Measurements from ENCODE around the gene CARD16.

DNA sequence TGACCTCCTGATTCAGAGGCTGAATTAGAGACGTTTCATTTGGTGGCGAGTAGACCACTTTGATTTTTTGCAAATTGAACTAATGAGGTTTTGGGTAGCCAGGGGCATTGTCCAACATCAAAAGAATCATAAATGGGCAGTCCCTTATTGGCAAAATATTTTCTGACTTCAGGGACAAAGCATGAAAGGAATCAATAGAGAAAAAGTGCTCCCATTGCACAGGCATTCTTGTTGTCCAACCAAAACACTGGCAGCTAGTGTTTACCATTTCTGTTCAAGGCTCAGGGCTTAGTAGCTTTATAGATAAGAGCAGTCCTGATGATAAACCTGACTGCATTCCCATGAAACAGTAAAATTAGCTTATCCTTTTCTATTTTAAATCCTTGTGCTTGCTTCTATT, 6.4 kb upstream of the CARD16 start:
- TF ChIP-seq, protein P1, sequence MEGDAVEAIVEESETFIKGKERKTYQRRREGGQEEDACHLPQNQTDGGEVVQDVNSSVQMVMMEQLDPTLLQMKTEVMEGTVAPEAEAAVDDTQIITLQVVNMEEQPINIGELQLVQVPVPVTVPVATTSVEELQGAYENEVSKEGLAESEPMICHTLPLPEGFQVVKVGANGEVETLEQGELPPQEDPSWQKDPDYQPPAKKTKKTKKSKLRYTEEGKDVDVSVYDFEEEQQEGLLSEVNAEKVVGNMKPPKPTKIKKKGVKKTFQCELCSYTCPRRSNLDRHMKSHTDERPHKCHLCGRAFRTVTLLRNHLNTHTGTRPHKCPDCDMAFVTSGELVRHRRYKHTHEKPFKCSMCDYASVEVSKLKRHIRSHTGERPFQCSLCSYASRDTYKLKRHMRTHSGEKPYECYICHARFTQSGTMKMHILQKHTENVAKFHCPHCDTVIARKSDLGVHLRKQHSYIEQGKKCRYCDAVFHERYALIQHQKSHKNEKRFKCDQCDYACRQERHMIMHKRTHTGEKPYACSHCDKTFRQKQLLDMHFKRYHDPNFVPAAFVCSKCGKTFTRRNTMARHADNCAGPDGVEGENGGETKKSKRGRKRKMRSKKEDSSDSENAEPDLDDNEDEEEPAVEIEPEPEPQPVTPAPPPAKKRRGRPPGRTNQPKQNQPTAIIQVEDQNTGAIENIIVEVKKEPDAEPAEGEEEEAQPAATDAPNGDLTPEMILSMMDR (IDR thresholded peaks at IDR 0.05), result no peak
- TF ChIP-seq POLR2AphosphoS5 (IDR thresholded peaks at IDR 0.05; ENCODE audit: insufficient read depth in 1 of 2, low read depth in 1 of 2), result no peak

All from vagina (tissue), 2 donors.